ENCODE results near the gene CDC42BPB.

The CDC42BPB gene

GRCh38 chr14:103016071-103016470 lies 41.3 kb downstream of the CDC42BPB start:
- Histone ChIP-seq H3K27me3 (ENCODE audit: insufficient read depth, insufficient read length) (no peaks in the 10 kb centered on the region), H3K9ac (ENCODE audit: insufficient read length, low read depth) (no peak overlapping the region), H3K36me3 (ENCODE audit: insufficient read depth, insufficient read length, low read length) (peaks cover 15% of the 10 kb centered on the region), H3K4me3 (ENCODE audit: insufficient read length, low read depth) (no peak overlapping the region), H3K9me3 (ENCODE audit: insufficient read depth, low read length) (no peaks in the 10 kb centered on the region), H3K4me1 (ENCODE audit: insufficient read depth, insufficient read length) (peaks cover 8% of the 10 kb centered on the region)
- TF ChIP-seq ZNF274 (IDR thresholded peaks at IDR 0.05; ENCODE audit: low read depth, low read length), result no peak
- no peak for TF ChIP-seq YY1 (IDR thresholded peaks at IDR 0.05; ENCODE audit: insufficient read depth, insufficient read length)
- TF ChIP-seq SUZ12 (IDR thresholded peaks at IDR 0.05; ENCODE audit: extremely low read depth, insufficient read depth, insufficient read length), result no peak
- no peak for DNase-seq (ENCODE audit: low read depth, low spot score)

DNA sequence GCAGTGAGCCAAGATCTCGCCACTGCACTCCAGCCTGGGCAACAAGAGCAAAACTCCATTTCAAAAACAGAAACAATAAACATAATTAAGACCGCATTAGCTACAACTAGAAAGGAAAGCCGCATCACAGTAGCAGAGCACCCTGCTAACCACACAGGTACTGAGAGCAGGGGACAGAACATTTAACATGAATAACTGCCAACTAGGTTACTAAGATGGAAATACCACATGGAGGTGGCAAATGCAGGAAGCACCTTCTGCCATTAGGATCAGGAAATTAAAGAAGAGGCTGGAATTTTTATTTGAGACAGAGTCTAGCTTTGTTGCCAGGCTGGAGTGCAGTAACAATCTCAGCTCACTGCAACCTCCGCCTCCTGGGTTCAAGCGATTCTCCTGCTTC lies 41.9 kb downstream of the CDC42BPB start:
- H3K9ac ChIP-seq (ENCODE audit: insufficient read length, low read depth), result peak overlapping the region; percentile 17
- TF ChIP-seq YY1 (IDR thresholded peaks at IDR 0.05; ENCODE audit: insufficient read depth, insufficient read length), result no peak
- TF ChIP-seq ZNF274 (IDR thresholded peaks at IDR 0.05; ENCODE audit: low read depth, low read length), result no peak
- peaks cover 8% of the 10 kb centered on the region for H3K4me1 ChIP-seq (ENCODE audit: insufficient read depth, insufficient read length)
- H3K9me3 ChIP-seq (ENCODE audit: insufficient read depth, low read length), result no peaks in the 10 kb centered on the region
- H3K27me3 ChIP-seq (ENCODE audit: insufficient read depth, insufficient read length), result no peaks in the 10 kb centered on the region
- no peak for DNase-seq (ENCODE audit: low read depth, low spot score)
- H3K4me3 ChIP-seq (ENCODE audit: insufficient read length, low read depth), result no peak overlapping the region
- peaks cover 11% of the 10 kb centered on the region for H3K36me3 ChIP-seq (ENCODE audit: insufficient read depth, insufficient read length, low read length)

GRCh38 chr14:103014466-103015228 lies 42.7 kb downstream of the CDC42BPB start:
- no peaks in the 10 kb centered on the region for H3K9me3 ChIP-seq (ENCODE audit: insufficient read depth, low read length)
- H3K36me3 ChIP-seq (ENCODE audit: insufficient read depth, insufficient read length, low read length), result peaks cover 9% of the 10 kb centered on the region
- TF ChIP-seq YY1 (IDR thresholded peaks at IDR 0.05; ENCODE audit: insufficient read depth, insufficient read length) (no peak), SUZ12 (IDR thresholded peaks at IDR 0.05; ENCODE audit: extremely low read depth, insufficient read depth, insufficient read length) (no peak), ZNF274 (IDR thresholded peaks at IDR 0.05; ENCODE audit: low read depth, low read length) (no peak)
- no peak for DNase-seq (ENCODE audit: low read depth, low spot score)
- peaks cover 8% of the 10 kb centered on the region for H3K4me1 ChIP-seq (ENCODE audit: insufficient read depth, insufficient read length)
- no peak overlapping the region for H3K4me3 ChIP-seq (ENCODE audit: insufficient read length, low read depth)
- peak overlapping the region; percentile 21 for H3K9ac ChIP-seq (ENCODE audit: insufficient read length, low read depth)
- H3K27me3 ChIP-seq (ENCODE audit: insufficient read depth, insufficient read length), result no peaks in the 10 kb centered on the region

DNA sequence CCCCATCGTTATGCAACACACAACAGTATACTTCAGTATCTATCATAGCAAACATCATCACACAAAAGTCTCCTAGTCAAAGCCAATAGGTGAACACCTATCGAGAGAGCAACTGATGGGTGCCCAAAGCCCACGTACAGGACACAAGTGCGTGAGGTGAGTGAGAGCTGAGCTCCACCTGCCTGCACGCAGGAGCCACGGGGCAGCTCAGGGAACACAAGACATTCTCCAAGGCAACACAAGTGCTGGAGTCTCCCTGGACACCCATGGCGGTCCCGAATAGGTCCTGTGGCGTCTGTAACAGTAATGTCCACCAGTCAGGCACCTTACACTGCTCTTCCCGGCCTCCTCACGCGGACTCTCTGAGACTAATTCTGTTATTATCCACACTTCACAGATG lies 44.3 kb downstream of the CDC42BPB start:
- H3K9me3 ChIP-seq (ENCODE audit: insufficient read depth, low read length), result no peaks in the 10 kb centered on the region
- no peak overlapping the region for H3K4me3 ChIP-seq (ENCODE audit: insufficient read length, low read depth)
- TF ChIP-seq YY1 (IDR thresholded peaks at IDR 0.05; ENCODE audit: insufficient read depth, insufficient read length) (no peak), SUZ12 (IDR thresholded peaks at IDR 0.05; ENCODE audit: extremely low read depth, insufficient read depth, insufficient read length) (no peak), ZNF274 (IDR thresholded peaks at IDR 0.05; ENCODE audit: low read depth, low read length) (no peak)
- H3K4me1 ChIP-seq (ENCODE audit: insufficient read depth, insufficient read length), result peaks cover 8% of the 10 kb centered on the region
- H3K27me3 ChIP-seq (ENCODE audit: insufficient read depth, insufficient read length), result no peaks in the 10 kb centered on the region
- no peak for DNase-seq (ENCODE audit: low read depth, low spot score)
- H3K9ac ChIP-seq (ENCODE audit: insufficient read length, low read depth), result no peak overlapping the region
- peaks cover 20% of the 10 kb centered on the region for H3K36me3 ChIP-seq (ENCODE audit: insufficient read depth, insufficient read length, low read length)

DNA sequence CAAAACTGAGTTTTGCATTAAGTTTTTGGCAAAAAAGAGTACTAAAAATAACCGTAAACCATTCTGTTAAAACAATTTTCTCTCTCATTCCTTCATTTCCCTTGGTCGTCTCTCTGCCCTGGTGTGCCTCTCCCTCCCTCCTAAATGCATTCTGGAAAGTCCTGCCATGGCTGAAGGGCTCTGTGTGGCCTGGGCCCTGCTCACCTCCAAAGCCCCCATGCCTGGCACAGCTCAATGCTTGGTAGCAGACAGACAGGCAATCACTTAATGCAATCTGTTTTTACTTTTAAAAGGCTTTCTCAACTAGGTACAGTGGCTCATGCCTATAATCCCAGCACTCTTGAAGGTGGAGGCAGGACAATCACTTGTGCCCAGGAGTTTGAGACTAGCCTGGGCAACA lies 47.8 kb downstream of the CDC42BPB start:
- Histone ChIP-seq H3K4me3 (ENCODE audit: insufficient read length, low read depth) (no peak overlapping the region), H3K9me3 (ENCODE audit: insufficient read depth, low read length) (no peaks in the 10 kb centered on the region), H3K9ac (ENCODE audit: insufficient read length, low read depth) (no peak overlapping the region), H3K4me1 (ENCODE audit: insufficient read depth, insufficient read length) (peaks cover 8% of the 10 kb centered on the region), H3K36me3 (ENCODE audit: insufficient read depth, insufficient read length, low read length) (peaks cover 37% of the 10 kb centered on the region), H3K27me3 (ENCODE audit: insufficient read depth, insufficient read length) (no peaks in the 10 kb centered on the region)
- DNase-seq (ENCODE audit: low read depth, low spot score), result no peak
- TF ChIP-seq ZNF274 (IDR thresholded peaks at IDR 0.05; ENCODE audit: low read depth, low read length) (no peak), YY1 (IDR thresholded peaks at IDR 0.05; ENCODE audit: insufficient read depth, insufficient read length) (no peak), SUZ12 (IDR thresholded peaks at IDR 0.05; ENCODE audit: extremely low read depth, insufficient read depth, insufficient read length) (no peak)

- Histone ChIP-seq H3K9ac (ENCODE audit: insufficient read length, low read depth) (no peak overlapping the region), H3K36me3 (ENCODE audit: insufficient read depth, insufficient read length, low read length) (peaks cover 42% of the 10 kb centered on the region), H3K4me3 (ENCODE audit: insufficient read length, low read depth) (no peak overlapping the region), H3K9me3 (ENCODE audit: insufficient read depth, low read length) (no peaks in the 10 kb centered on the region), H3K27me3 (ENCODE audit: insufficient read depth, insufficient read length) (no peaks in the 10 kb centered on the region), H3K4me1 (ENCODE audit: insufficient read depth, insufficient read length) (peaks cover 5% of the 10 kb centered on the region)
- TF ChIP-seq YY1 (IDR thresholded peaks at IDR 0.05; ENCODE audit: insufficient read depth, insufficient read length), result no peak
- no peak for TF ChIP-seq SUZ12 (IDR thresholded peaks at IDR 0.05; ENCODE audit: extremely low read depth, insufficient read depth, insufficient read length)
- no peak for TF ChIP-seq ZNF274 (IDR thresholded peaks at IDR 0.05; ENCODE audit: low read depth, low read length)
- no peak for DNase-seq (ENCODE audit: low read depth, low spot score)
Measured at GRCh38 chr14:103008768-103009357, 48.5 kb downstream of the CDC42BPB start.

DNA sequence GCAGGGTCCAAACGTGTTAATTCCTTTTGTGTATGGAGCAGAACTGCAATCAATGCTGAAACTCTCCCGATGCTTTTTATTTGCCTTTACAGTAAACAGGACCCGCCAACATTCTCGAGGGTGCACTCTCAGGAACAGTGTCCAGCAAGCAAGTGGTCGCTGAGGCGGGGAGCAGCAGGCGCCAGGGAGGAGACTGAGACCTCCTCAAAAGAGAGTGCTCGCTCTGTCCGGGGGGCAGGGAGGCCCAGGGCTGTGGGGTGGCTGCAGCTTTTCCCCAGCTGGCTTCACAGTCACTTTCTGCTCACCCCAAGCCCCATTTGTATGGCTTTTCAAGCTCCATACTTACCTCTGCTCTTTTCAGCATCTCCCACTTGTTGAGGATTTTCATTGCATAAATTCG lies 49.2 kb downstream of the CDC42BPB start:
- Histone ChIP-seq H3K9me3 (ENCODE audit: insufficient read depth, low read length) (no peaks in the 10 kb centered on the region), H3K36me3 (ENCODE audit: insufficient read depth, insufficient read length, low read length) (peaks cover 48% of the 10 kb centered on the region), H3K9ac (ENCODE audit: insufficient read length, low read depth) (no peak overlapping the region), H3K4me1 (ENCODE audit: insufficient read depth, insufficient read length) (peaks cover 3% of the 10 kb centered on the region), H3K27me3 (ENCODE audit: insufficient read depth, insufficient read length) (no peaks in the 10 kb centered on the region), H3K4me3 (ENCODE audit: insufficient read length, low read depth) (no peak overlapping the region)
- TF ChIP-seq SUZ12 (IDR thresholded peaks at IDR 0.05; ENCODE audit: extremely low read depth, insufficient read depth, insufficient read length), result no peak
- TF ChIP-seq YY1 (IDR thresholded peaks at IDR 0.05; ENCODE audit: insufficient read depth, insufficient read length), result no peak
- TF ChIP-seq ZNF274 (IDR thresholded peaks at IDR 0.05; ENCODE audit: low read depth, low read length), result no peak
- DNase-seq (ENCODE audit: low read depth, low spot score), result no peak

All from NT2/D1 (cell line).